Measurements from ENCODE around the gene KIAA1671.
"Not testable (repeated sequence)": the region's sequence is repeated elsewhere in the genome, so short reads cannot be mapped to it uniquely, and the experiment has no call there.

Gene KIAA1671

GRCh38 chr22:24951942-24952836, at the start of gene KIAA1671:
KIAA1671 (plus strand) TSS chr22:24952716; CDS start chr22:25028000, 75,284 bp downstream.
- in situ Hi-C loops (cut with MboI; ENCODE audit: low sequenced_read_pairs): no loop called here

GRCh38 chr22:24905909-24906308, 46.6 kb upstream of the KIAA1671 start:
- in situ Hi-C loops (cut with MboI; ENCODE audit: low sequenced_read_pairs): no loop called here

- in situ Hi-C loops (cut with MboI; ENCODE audit: low sequenced_read_pairs): not testable (repeated sequence)
Observed at GRCh38 chr22:24907101-24907500, 45.4 kb upstream of the KIAA1671 start.

GRCh38 chr22:24920029-24920428, 32.5 kb upstream of the KIAA1671 start:
- in situ Hi-C loops (cut with MboI; ENCODE audit: low sequenced_read_pairs): no loop called here

GRCh38 chr22:24925586-24926427, 26.7 kb upstream of the KIAA1671 start:
- in situ Hi-C loops (cut with MboI; ENCODE audit: low sequenced_read_pairs): no loop called here

GRCh38 chr22:24926428-24926725, 26.1 kb upstream of the KIAA1671 start:
- in situ Hi-C loops (cut with MboI; ENCODE audit: low sequenced_read_pairs): no loop called here

GRCh38 chr22:24926849-24927579, 25.5 kb upstream of the KIAA1671 start:
- in situ Hi-C loops (cut with MboI; ENCODE audit: low sequenced_read_pairs): no loop called here

- in situ Hi-C loops (cut with MboI; ENCODE audit: low sequenced_read_pairs): no loop called here
Observed at GRCh38 chr22:24928322-24928721, 24.2 kb upstream of the KIAA1671 start.

GRCh38 chr22:24930678-24931077, 21.8 kb upstream of the KIAA1671 start:
- in situ Hi-C loops (cut with MboI; ENCODE audit: low sequenced_read_pairs): no loop called here

GRCh38 chr22:24935771-24936483, 16.6 kb upstream of the KIAA1671 start:
- in situ Hi-C loops (cut with MboI; ENCODE audit: low sequenced_read_pairs): no loop called here

GRCh38 chr22:24937114-24937513, 15.4 kb upstream of the KIAA1671 start:
- in situ Hi-C loops (cut with MboI; ENCODE audit: low sequenced_read_pairs): no loop called here

GRCh38 chr22:24938741-24939341, 13.7 kb upstream of the KIAA1671 start:
- in situ Hi-C loops (cut with MboI; ENCODE audit: low sequenced_read_pairs): no loop called here

- in situ Hi-C loops (cut with MboI; ENCODE audit: low sequenced_read_pairs): loop anchor here (10.0 kb wide), 1 partner anchor 102 kb away; no protein-coding TSS in a partner anchor
Observed at GRCh38 chr22:24942301-24942700, 10.2 kb upstream of the KIAA1671 start.

GRCh38 chr22:24944217-24944937, 8.1 kb upstream of the KIAA1671 start:
- in situ Hi-C loops (cut with MboI; ENCODE audit: low sequenced_read_pairs): loop anchor here (10.0 kb wide), 1 partner anchor 100 kb away; no protein-coding TSS in a partner anchor

GRCh38 chr22:24945430-24945829, 7.1 kb upstream of the KIAA1671 start:
- in situ Hi-C loops (cut with MboI; ENCODE audit: low sequenced_read_pairs): loop anchor here (10.0 kb wide), 1 partner anchor 99 kb away; no protein-coding TSS in a partner anchor

GRCh38 chr22:24947383-24947782, 5.1 kb upstream of the KIAA1671 start:
- in situ Hi-C loops (cut with MboI; ENCODE audit: low sequenced_read_pairs): loop anchor here (10.0 kb wide), 1 partner anchor 97 kb away; no protein-coding TSS in a partner anchor

- in situ Hi-C loops (cut with MboI; ENCODE audit: low sequenced_read_pairs): loop anchor here (10.0 kb wide), 1 partner anchor 97 kb away; no protein-coding TSS in a partner anchor
Observed at GRCh38 chr22:24947881-24948280, 4.6 kb upstream of the KIAA1671 start.

- in situ Hi-C loops (cut with MboI; ENCODE audit: low sequenced_read_pairs): loop anchor here (10.0 kb wide), 1 partner anchor 96 kb away; no protein-coding TSS in a partner anchor
Observed at GRCh38 chr22:24948356-24949202, 3.9 kb upstream of the KIAA1671 start.
